A549 treated with CORT108297 at 1 μM for 4 hours (cell line): ENCODE data around the gene UBE2G1. TPM values are rescaled to one million over a fixed set of nuclear protein-coding genes. Genes with fewer than 3 reads are reported as not detected.

Experiments used
- total RNA-seq: library from RNA; stranded (reverse); fragments of 200-300 nt; extraction: Qiagen RNA extraction; gene quantifications from 5 replicates; pipeline ENCODE4 v1.2.3, GENCODE V29; 2022

The UBE2G1 gene, protein sequence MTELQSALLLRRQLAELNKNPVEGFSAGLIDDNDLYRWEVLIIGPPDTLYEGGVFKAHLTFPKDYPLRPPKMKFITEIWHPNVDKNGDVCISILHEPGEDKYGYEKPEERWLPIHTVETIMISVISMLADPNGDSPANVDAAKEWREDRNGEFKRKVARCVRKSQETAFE
- total RNA-seq: 81.5 to 94.8 TPM (median 87.8 TPM) in 5 replicates

DNA sequence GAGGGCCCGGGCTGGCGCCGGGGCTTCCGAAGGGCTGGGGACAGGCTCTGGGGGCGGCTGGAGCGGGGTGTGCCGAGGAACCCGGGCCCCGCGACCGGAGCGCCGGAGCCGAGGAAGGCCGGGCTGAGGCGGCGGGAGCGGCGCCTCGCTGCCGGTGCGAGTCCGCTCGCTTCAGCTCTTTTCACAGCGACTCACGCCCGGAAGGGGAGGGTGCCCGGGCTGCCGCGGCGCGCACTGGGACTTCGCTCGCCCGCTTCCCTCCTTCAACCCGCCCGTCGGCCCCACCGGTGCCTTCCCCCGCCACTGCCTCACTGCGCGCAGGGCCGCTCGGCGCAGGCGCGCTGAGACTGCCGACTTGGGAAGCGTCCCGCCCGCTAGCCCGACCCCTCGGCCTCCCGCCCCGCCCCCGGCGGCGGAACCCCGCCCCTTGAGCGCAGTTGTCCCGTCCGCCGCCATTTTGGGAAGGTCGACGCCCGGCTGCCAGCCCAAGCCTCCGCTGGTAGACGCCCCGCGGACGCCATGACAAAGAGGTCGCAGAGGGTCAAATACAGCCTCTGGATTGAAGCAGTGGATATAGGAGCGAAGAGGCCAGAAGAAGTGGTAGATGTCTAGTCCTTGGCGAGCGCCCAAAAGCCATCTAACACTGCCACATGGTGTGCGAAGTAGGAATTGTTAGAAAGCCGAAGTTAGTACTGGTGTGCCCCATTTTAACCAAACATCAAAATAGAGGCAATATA lies at the start of gene UBE2G1:
Gene UBE2G1, minus strand, starts transcription at position 349 of the 737 bp plus-strand sequence. CDS start 359 bp downstream, outside the sequence.

GRCh38 chr17:4263282-4264215 lies 102.9 kb downstream of the UBE2G1 start, which contains the start of gene ANKFY1:
Gene ANKFY1 (minus strand): TSS chr17:4263979. CDS start chr17:4263941, 38 bp downstream.

Other genes starting within 250 kb of the UBE2G1 start
- 11.4 to 16.8 TPM (median 14.5 TPM) in 5 replicates for gene ZZEF1, start 223.6 kb downstream of the UBE2G1 start, total RNA-seq
- 16.1 to 20.0 TPM (median 17.0 TPM) in 5 replicates for gene CYB5D2, start 223.5 kb downstream of the UBE2G1 start, total RNA-seq
- gene ANKFY1, start 102.7 kb downstream of the UBE2G1 start, total RNA-seq: 27.5 to 36.1 TPM (median 33.2 TPM) in 5 replicates
- gene SPNS3, start 67.3 kb upstream of the UBE2G1 start, total RNA-seq: 0.06 to 0.23 TPM (median 0.07 TPM) in 3 of 5 replicates, not detected in the others
- 7.3 to 14.4 TPM (median 12.0 TPM) in 5 replicates for gene SPNS2, start 132.2 kb upstream of the UBE2G1 start, total RNA-seq
- gene MYBBP1A, start 188.7 kb upstream of the UBE2G1 start, total RNA-seq: 89.4 to 115 TPM (median 113 TPM) in 5 replicates
- gene GGT6, start 193.9 kb upstream of the UBE2G1 start, total RNA-seq: not detected in 5 replicates
- 0.36 to 0.87 TPM (median 0.57 TPM) in 5 replicates for gene SMTNL2, start 217.9 kb upstream of the UBE2G1 start, total RNA-seq